GM19328 (cell line): ENCODE measurements around the gene TMTC2.
"Not testable (repeated sequence)": the region's sequence is repeated elsewhere in the genome, so short reads cannot be mapped to it uniquely, and the experiment has no call there.

Experiments
- ATAC-seq: cut with Tn5 transposase; IDR thresholded peaks from one replicate; pipeline ENCODE4 v1.9.1; 2021; ENCODE audit warnings: mild to moderate bottlenecking, moderate library complexity; ENCODE audit not compliant: unreplicated experiment

TMTC2 gene

DNA sequence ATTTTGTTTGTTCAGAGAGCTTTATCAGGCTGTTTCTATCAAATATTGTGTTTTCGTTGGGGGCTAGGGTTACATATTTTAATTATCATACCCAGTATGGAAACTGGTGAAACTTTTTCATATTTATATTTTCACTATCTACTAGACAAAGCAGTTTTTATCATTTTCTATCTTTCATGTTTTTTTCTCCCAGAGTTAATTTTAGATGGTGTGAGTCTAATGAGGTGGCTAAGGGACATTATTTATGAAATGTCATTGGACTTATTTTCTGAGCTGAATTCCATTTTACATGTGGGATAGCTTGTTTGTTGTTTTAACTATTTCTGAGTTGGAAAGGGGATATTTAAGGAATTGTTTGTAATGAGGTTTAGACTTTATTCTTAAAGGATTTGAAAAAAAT, 100.3 kb downstream of the TMTC2 start:
- ATAC-seq: no peak

DNA sequence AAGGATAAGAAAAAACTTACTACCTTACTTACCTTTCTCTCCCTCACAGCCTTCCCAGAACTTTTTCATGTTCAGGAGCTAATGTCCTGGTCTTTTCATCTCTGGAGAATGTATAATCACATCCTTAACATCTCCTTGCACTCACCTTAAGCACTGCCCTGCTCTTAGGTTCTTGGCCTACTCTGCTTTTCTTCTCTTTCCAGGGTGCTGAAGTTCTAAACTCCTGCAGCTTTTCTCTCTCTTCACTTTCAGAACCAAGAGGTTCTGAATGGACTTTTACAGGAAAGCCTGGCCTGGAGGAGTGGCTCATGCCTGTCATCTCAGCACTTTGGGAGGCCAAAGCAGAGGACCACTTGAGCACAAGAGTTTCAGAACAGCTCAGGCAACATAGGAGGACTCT, 101.9 kb downstream of the TMTC2 start:
- ATAC-seq: no peak

DNA sequence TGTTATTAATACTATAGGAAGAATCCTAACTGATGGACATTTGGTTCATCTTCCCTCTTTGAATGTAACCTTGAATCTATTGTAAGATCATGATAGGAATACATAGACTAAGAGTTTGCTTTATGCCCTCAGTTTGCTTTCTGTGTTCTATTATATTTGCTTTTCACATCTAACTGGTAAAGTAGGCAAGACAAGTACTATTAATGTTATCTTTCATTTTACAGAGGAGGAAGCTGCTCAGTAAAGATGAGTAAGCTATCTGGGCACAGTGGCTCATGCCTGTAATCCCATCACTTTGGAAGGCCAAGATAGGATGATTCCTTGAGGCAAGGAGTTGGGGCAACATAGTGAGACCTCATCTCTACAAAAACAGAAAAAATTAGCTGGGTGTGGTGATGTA, 103.0 kb downstream of the TMTC2 start:
- no peak for ATAC-seq

DNA sequence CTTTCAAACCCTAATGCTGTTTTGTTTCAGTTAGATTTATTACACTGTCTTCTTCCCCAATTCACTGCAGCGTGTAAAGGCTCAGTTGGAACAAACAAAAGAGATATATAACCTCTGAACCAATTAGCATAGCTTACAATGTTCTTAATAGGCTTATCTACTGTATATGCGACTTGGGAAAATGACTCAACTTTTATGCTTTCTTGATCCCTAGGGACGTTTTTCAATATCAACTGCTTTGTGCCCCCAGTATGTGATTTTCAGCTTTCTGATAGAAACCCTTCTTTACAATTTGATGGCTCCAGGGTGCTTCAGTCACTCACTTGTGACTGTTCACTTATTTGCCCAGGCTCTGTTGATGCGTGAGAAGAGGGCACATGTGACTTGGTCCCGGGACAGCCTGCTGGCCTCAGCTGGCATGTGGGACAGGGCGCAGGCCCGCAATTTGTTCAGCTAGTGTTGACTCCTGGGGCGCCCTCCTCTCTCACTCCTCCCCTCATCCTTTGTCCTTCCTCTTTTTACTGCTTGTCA, 107.1 kb downstream of the TMTC2 start:
- no peak for ATAC-seq

DNA sequence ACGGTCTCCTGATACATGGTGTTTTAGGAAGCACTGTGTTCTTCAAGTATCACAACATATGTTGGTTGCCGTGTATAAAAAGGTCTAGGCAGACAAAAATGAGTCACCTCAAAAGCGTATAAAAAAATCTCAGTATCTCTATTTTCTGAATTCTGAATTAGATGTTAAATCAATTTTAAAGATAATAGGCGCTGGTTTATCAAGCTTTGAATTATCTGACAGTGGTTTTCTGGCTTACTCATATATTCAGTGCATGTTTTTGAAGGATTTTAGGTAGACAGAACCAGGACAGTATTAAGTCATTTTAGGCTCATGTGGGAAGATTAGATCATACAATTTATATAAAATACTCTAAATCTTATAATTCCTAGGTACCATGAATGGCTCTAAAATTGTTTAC, 110.8 kb downstream of the TMTC2 start:
- no peak for ATAC-seq

DNA sequence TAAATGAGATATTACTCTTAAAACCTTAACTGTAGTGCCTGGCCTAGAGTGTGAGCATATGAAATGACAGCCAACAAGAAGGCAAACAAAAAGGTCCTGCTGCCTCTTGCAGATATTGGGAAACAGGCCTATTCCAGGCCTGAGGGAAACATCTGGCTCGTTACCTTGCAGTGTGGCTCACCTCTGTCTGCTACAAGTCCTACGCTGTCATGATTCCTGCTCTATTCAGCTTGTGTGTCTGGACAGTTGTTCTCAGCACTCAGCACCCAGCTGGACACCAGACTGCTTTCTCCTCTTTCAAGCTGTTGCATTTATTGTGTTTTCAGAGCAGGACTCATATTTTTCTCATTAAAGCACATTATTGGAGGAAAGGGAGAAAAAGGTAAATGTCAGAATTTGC, 113.5 kb downstream of the TMTC2 start:
- ATAC-seq: no peak

DNA sequence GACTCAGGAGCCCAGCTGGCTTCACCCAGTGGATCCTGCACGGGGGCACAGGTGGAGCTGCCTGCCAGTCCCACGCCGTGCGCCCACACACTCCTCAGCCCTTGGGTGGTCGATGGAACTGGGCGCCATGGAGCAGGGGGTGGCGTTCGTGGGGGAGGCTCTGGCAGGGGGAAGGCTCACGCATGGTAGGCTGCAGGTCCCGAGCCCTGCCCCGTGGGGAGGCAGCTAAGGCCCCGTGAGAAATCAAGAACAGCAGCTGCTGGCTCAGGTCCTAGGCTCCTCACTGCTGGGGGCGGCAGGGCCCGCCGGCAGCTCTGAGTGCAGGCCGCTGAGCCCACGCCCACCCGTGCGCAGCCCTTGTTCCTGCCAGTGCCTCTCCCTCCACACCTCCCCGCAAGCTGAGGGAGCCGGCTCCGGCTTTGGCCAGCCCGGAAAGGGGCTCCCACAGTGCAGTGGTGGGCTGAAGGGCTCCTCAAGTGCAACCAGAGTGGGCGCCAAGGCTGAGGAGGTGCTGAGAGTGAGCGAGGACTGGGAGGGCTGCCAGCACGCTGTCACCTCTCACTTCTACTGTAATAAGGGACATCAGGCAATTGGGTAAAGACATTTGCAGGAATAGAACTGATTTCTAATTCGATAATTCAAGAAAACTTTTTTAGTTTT, 115.4 kb downstream of the TMTC2 start:
- ATAC-seq: no peak

DNA sequence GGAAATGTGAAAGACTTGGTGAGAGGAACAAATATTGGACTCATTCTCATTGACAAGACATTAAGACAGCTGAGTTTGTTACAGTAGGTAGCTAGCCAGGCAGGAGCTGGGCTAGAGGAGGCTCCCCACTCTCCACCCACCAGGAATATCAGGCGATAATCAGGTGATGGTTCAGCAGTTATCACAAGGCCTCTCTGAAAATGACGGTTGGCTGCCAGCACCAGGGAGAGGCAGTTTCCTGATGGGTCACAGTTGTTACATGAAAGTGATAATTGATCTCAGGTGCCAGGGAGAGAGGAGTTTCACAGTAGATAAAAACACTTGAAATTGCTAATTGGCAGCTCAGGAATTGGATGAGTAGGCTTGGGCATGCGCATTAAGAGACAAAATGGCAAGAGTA, 116.5 kb downstream of the TMTC2 start:
- ATAC-seq: no peak

DNA sequence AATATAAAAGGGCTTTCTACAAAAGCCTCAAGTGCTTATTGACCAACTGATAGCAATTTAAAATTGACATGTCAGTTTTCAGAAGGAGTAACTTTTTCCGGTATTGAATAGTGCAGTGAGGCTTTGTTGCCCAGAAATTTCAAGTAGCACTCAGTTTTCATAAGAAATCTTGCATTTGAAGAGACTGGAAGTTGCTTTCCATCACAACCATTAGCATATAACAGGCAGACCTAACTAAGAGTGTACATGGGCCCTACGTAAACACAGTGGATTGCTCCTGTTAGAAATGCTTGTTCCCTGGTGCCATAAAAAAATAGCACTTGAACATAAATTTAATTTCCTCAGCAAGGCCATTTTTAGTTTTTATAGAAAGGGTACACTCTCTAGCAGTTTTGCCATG, 117.9 kb downstream of the TMTC2 start:
- ATAC-seq: no peak

DNA sequence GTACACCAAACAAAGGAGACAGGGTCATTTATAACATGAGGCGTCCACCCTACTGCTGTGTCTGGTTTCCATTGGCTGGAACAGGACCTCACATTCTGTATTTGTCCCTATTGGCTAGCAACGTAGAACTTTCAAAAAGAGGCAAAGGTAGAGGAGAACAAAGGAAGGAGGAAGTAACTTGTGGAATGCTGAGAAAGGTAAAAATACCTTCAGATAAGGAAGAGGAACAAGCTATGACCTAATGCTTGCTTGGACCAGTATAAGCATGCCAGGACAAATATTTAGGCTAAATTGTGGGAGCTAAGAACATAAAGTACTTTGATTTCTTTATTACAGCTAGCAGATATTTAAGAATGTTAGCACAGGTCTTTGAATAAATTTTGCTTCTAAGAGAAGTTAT, 118.3 kb downstream of the TMTC2 start:
- not testable (repeated sequence) for ATAC-seq

DNA sequence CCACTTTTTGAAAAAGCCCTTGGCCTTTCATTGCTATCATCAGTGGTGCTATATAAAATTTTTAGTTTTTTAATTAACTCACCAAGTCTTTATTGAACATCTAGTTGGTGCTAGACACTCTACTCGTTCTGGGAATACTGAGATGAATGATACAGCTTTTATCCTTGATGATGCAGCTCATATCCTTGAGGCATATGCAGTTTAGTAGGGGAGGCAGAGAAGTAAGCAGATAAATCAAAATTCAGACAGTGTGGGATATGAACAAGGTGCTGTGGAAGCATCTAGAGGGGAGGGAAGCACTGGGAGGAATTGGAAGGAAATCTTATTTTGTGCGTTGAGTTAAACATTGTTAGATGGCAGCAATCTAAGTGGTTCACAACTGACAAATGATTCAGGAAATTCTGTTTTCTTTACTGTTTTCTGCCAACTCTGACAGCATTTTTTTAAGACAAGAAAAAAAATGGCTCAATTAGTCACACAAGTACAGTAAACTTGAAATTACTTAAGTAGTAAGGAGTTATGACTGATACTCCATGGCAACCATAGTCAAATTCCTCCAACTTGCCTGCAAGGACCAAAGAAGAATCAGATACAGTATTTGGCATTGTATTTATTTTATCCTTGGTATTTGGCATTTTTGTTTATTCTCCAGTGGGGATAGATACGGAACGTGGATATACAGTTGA, 119.2 kb downstream of the TMTC2 start:
- no peak for ATAC-seq

DNA sequence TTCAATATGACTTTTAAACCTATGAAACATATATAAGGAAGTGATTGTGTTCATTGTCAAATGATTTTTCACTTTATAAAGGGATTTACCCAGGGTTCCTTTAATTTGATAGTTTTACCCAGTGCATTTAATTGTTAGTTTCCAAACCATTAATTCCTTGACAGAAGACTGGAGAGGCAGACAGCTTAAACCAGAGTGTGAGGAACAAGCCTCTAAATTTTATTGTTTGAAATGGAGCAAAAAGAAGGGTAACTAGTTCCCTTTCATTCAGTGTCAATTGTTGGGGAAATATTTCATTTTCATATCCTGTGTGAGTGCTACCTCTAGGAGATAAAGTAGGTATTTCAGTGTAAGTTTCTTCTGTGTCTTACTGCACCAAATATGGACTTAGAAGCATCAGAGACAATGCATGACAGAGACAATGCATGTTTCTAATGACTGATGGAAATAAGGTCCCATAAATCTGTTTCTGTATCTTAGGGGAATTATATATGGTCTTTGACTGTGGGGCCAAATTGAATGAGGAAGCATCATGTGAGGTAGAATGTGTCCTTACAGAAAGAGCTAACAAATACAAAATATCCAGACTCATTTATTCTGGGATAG, 120.5 kb downstream of the TMTC2 start:
- no peak for ATAC-seq

DNA sequence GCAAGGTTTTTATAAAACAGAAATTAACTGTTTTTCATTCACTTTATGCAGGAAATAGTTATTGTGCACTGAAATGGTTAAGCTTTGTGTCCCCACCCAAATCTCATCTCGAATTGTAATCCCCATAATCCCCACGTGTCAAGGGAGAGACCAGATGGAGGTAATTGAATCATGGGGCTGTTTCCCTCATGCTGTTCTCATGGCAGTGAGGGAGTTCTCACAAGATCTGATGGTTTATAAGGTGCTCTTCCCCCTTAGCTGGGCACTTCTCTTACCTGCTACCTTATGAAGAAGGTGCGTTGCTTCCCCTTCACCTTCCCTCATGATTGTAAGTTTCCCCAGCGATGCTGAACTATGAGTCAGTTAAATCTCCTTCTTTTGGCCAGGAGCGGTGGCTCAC, 123.9 kb downstream of the TMTC2 start:
- no peak for ATAC-seq

DNA sequence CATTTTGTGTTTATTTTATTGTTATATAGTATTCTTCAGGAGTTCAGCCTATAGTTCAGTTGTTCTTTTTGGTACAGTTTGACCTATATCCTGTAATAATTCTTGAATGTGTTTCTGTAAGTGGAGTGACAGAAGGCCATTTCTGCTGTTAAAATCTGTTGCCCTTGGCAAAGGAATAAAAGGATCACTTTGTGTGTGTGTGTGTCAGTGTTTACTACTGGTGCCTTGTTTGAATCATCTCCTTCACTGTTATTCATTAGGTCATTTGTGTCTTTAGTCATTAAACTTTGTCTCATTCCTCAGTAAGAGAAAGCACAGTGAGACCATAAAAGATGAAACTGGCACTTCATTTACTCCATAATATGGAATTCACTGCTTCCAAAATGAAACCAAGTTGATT, 130.7 kb downstream of the TMTC2 start:
- ATAC-seq: no peak

DNA sequence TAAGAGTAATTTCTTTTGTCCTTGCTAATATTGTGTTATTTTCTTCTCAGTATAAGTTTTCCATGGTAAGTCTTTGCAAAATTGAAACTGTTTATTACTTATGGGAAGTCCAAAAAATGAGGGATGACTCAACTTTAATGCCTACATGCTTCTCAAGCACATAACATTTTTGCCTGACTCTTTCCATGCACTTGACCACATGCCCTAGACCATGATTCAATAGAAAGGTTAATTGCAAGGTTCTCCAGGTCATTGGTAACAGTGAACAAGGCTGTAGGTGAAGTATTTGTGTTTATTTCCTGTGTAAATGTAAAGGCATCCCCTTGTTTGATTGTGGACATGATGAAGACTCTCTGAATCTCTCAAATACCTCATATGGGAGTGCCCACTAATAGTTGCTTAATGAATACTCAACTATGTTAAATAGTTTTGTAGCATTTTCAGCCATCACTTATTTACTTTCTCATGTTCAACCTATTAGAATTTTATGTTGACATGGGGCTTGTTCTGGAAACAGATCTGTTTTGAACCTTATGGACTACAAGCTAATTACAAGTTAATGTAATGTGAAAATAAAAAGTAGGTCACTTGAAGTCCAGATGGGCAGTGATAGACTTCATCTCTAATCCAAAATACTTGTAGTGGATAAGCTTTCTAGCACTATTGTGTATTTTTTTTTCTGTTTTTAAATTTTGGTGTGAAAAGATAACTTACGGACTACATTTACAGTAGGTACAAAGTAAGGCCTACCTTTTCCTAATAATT, 131.7 kb downstream of the TMTC2 start:
- no peak for ATAC-seq

DNA sequence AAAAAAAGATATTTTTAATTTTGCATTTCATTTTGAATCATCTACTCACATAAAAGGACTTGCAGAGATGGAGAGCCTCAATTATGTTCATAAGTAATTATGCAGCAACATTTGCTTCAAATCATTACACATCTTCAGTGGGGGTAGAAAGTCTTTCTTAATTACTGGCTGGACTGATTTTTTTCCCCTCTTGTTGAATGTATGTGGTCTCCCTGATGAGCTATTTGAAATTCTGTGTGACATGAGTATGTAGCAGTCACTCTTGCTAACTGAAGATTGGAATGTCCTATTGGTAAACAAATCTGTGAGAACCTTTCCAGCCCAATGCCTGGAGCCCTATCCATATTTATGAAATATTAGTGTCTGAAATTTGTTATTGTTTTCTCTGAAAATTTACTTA, 139.8 kb downstream of the TMTC2 start:
- no peak for ATAC-seq

DNA sequence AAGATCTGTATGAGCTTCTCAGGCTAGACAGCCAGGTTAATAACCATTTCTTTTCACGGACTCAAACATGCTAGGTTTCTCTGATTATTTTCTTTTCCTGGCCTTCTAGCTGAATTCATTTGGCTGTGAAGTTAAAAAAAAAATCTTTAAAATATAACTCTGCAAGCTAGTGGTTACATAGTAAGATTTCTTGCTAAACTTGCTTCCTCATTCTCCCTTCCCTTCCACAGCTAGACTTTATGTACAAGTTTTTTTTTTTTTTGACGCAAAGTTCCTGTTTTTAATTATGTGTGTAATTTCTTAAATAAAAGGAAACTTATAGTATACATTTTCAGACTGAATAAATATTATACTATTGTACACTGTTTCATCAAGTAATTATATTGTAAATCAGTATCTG, 145.4 kb downstream of the TMTC2 start:
- ATAC-seq: no peak

DNA sequence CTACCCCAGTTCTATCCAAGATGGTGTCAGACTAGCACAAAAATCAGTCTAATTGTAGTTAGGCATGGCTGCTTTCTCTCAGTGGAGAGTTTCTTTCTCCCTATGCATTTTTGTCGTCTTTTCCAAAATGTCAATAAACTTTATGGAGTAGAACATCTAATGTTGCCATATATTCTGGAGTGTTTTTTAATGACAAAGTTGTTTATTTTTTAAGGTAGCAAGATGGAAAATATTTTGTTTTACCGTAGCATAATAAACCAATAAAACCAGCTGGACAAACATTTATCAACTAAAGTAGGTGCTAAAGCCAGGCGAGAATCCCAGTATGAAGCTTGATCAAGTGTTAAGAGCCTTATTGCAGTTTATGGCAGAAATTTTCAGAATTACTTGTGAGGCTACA, 146.3 kb downstream of the TMTC2 start:
- no peak for ATAC-seq

DNA sequence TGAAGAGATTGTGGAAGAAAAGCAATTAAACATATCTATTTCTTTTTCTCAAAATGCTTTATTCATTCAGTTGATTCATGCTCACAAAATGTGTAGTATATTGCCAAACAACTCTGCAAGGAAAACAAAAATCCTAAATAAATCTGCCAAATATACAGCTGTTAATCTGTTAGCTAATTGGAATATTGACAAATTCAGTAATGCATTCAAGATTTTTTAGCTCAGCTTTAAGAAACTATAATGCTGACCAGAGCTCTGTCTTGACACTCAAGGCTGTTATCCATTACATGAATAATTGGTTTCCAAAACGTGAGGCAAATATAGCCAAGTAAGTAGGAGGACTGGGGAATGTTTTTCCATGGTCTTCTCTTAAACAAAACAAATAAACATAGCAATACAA, 146.8 kb downstream of the TMTC2 start:
- no peak for ATAC-seq

DNA sequence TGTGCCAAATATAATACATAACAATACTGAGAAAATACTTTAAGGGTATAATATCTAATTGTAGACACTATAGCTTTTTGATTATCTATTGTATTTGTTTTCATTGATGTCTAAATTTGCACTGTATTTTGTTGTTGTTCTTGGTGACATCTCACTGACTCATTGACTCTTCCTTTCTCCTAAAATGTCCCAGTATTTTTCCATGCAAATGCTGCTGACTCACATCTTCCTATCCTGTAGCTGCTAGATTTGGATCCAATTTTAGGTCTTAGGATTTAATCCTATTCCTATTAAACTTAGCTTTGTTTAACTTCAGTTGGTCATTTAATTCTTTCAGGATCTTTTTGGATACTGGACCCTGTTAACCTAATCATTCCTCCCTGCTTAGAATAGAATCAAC, 148.5 kb downstream of the TMTC2 start:
- no peak for ATAC-seq

DNA sequence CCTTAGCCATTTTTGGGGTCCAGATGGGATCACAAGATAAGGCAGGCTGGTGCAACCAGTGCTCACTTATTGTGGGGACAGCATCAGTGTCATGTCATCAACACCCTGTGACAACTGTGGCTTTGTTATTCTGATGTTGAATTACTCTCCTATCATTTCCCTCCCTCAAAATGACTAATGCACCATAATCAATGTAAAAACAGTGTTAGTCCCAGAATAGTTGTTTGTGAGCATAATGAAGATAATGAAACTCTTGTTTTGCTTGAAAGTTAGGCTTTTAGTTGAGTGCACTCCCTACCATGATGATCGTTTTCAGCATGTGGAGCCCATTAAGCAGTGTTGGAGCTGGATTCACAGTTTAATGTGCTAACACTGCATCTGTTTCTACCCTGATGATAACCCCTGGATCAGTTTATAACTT, 151.4 kb downstream of the TMTC2 start:
- no peak for ATAC-seq

DNA sequence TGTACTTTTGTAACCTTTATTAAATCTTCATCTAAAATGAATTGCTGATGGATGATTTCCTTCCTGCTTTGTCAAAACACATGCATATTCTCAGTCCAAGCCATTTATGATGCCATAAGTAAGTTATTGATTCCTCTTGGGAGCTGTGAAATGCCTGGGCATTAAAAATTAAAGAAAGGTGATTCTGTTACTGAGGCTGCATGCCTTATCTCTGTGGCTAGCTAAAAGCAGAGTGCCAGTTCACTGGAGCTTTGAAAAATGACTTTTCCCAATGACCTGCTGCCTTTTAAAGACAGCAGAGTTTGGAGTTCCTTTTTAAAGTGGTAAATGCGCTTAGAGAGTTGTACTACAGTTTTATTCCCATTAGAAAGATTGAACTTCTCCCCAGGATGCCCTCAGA, 152.1 kb downstream of the TMTC2 start:
- ATAC-seq: no peak
